UCSD-AML1 (cell line): Measurements from ENCODE around the gene MSH5.
"Not testable (repeated sequence)": the region's sequence is repeated elsewhere in the genome, so short reads cannot be mapped to it uniquely, and the experiment has no call there.

Experiments used
- DNase-seq: peaks from one replicate; lab custom pipeline; 2025; ENCODE audit not compliant: unreplicated experiment; lab: John Stamatoyannopoulos, UW

The MSH5 gene

DNA sequence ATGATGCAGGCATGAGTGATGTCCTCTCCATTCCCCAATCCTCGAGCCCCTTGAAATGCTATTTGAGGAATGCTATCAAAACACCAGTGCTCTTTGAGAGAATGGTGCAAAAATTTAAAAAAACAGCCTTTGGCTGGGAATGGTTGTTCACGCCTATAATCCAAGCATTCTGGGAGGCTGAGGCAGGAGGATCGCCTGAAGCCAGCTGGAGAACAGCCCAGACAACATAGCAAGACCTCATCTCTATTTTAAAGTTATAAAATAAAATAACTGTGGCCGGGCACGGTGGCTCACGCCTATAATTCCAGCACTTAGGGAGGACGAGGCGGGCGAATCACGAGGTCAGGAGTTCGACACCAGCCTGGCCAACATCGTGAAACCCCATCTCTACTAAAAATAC is 60.0 kb downstream of the MSH5 start:
- no peak for DNase-seq

- DNase-seq: not testable (repeated sequence)
Measured at GRCh38 chr6:31801031-31801927, 61.5 kb downstream of the MSH5 start.

DNA sequence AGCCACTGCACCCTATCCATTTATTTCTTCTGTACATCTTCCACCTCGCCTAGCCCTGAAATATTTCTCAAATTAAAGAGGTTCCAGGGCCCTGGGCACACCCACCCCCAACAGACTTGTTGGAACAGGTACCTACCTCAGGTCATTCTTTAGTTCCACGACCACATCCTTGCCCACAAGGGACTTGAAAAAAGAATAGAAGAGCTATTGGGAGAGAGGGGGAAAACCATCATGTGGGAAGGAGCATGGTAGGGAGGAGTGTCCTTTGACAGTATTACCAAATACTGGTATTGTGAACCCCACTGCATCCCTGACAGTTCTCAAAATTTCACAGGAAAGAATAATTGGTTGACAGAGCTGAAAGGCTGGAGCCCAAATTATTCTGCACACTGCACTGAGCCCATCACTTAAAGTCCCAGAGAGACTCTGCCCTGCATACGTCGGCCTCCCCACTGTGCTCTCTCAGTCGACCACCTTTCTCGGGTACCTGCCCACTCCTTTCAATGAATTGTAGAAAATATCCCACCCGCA is 66.2 kb downstream of the MSH5 start:
- DNase-seq: no peak

DNA sequence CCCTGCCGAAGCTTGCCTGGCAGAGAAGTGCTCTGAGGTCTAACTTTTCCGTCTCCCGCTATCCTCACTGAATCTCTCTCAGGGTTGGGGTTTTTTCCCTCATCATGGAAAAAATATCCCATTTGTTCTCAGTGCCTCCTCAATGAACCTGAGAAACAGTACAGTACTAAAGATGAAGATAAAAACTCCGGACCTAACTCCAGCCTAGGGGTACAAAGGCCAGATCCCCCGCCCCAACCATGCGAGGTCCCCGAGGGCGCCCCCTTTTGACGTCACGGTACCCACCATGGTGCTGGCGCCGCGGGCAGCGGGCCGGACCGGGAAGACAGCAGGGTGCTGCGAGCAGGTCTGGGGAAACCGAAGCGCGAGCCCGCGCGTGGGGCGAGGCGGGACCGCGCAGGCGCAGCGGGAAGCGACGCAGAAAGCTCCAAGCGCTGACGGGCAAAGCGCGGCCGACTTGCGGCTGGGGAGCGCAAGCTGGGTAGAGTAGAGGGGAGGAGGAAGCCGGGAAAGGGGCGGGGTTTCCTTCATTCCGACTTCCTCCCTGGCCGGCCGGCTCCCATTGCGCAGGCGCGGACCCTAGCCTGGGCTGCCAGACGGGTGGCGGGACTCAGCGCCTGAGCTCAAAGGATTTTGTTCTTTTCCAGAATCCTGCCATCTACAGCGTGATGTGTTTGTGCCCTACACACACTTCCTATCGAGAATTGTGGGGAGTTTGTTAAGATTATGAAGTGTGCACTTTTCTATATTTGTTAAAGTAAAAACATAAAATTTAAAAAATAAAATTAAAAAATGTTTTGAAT is 66.9 kb downstream of the MSH5 start, which contains the start of gene LSM2:
LSM2 (minus strand) TSS at position 497 of the 803 bp plus-strand sequence; CDS start at position 288, 209 bp downstream.
- DNase-seq: peak; percentile 97

DNA sequence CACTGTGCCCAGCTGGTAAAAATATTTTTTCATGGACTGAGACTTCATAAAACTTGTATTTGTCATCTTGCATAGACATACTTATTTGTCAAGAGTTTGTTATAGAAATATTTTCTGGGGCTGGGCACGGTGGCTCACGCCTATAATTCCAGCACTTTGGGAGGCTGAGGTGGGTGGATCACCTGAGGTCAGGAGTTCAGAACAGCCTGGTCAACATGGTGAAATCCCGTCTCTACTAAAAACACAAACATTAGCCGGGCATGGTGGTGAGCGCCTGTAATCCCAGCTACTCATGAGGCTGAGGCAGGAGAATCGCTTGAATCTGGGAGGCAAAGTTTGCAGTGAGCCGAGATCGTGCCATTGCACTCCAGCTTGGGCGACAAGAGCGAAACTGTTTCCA is 68.8 kb downstream of the MSH5 start:
- not testable (repeated sequence) for DNase-seq

DNA sequence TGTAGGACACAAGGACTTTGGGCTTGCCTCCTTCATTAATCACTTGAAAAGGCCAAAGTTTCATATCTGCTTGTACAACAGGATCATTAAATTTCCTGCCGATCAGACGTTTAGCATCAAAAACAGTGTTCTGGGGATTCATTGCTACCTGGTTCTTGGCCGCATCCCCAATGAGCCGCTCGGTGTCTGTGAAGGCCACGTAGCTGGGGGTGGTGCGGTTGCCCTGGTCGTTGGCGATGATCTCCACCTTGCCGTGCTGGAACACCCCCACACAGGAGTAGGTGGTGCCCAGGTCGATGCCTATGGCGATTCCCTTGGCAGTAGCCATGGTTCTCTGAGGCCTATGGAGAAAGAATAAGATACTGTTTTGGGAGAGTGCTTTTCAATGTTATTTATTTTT is 71.8 kb downstream of the MSH5 start:
- no peak for DNase-seq
